ENCODE data around the gene ACTR2. TPM values are rescaled to one million over a fixed set of nuclear protein-coding genes. Genes with fewer than 3 reads are reported as not detected.
A peak's percentile ranks its signal among the peaks of the same experiment; 100 is the strongest.

ACTR2 gene
- total and polyA plus RNA-seq, 9 of the 15 experiments (the other 6 are each of a cell fraction or from before 2014, with no cell fraction given): 47.3 to 239 (median 108) TPM

GRCh38 chr2:65227456-65228262 lies at the start of gene ACTR2 (continued):
- TF ChIP-seq SREBF2 (CRISPR knock-in tag; IDR thresholded peaks at IDR 0.05): no peak
- TF ChIP-seq ZNF316 (IDR thresholded peaks at IDR 0.05): no peak
- TF ChIP-seq, protein P1, sequence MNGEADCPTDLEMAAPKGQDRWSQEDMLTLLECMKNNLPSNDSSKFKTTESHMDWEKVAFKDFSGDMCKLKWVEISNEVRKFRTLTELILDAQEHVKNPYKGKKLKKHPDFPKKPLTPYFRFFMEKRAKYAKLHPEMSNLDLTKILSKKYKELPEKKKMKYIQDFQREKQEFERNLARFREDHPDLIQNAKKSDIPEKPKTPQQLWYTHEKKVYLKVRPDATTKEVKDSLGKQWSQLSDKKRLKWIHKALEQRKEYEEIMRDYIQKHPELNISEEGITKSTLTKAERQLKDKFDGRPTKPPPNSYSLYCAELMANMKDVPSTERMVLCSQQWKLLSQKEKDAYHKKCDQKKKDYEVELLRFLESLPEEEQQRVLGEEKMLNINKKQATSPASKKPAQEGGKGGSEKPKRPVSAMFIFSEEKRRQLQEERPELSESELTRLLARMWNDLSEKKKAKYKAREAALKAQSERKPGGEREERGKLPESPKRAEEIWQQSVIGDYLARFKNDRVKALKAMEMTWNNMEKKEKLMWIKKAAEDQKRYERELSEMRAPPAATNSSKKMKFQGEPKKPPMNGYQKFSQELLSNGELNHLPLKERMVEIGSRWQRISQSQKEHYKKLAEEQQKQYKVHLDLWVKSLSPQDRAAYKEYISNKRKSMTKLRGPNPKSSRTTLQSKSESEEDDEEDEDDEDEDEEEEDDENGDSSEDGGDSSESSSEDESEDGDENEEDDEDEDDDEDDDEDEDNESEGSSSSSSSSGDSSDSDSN (IDR thresholded peaks at IDR 0.05; ENCODE audit: borderline replicate concordance in 1 of 2, low read depth in 2 of 2, low read length in 2 of 2): peak; percentile 78 to 83; a peak in 1 of 4 replicates
- no peak for TF ChIP-seq ELK1 (CRISPR knock-in tag; IDR thresholded peaks at IDR 0.05)
- TF ChIP-seq ZNF165 (CRISPR knock-in tag; IDR thresholded peaks at IDR 0.05; ENCODE audit: borderline replicate concordance): no peak
- no peak for TF ChIP-seq TAL1 (IDR thresholded peaks at IDR 0.05)
- no peak for TF ChIP-seq KDM4B (IDR thresholded peaks at IDR 0.05; ENCODE audit: borderline replicate concordance in 2 of 2, low read depth in 1 of 2)
- TF ChIP-seq EHMT2 (IDR thresholded peaks at IDR 0.05): no peak
- no peak for TF ChIP-seq ZNF507 (tag; conservative IDR thresholded peaks at IDR 0.05)
- no peak for TF ChIP-seq KLF16 (IDR thresholded peaks at IDR 0.05)
- peak; percentile 50 to 54; a peak in 3 of 4 replicates for TF ChIP-seq NRF1 (conservative IDR thresholded peaks at IDR 0.05 in 1 of 2, IDR thresholded peaks at IDR 0.05 in 1 of 2)
- TF ChIP-seq NFIC (IDR thresholded peaks at IDR 0.05): peak; percentile 40
- TF ChIP-seq MEIS2 (IDR thresholded peaks at IDR 0.05; ENCODE audit: partially characterized antibody): peak; percentile 74
- TF ChIP-seq ATF2 (CRISPR knock-in tag; IDR thresholded peaks at IDR 0.05): no peak
- peak; percentile 96 for TF ChIP-seq POLR2A (conservative IDR thresholded peaks at IDR 0.05)
- TF ChIP-seq FOXP1 (CRISPR knock-in tag; IDR thresholded peaks at IDR 0.05): no peak
- TF ChIP-seq, protein P2, sequence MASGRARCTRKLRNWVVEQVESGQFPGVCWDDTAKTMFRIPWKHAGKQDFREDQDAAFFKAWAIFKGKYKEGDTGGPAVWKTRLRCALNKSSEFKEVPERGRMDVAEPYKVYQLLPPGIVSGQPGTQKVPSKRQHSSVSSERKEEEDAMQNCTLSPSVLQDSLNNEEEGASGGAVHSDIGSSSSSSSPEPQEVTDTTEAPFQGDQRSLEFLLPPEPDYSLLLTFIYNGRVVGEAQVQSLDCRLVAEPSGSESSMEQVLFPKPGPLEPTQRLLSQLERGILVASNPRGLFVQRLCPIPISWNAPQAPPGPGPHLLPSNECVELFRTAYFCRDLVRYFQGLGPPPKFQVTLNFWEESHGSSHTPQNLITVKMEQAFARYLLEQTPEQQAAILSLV (tag; IDR thresholded peaks at IDR 0.05): no peak
- TF ChIP-seq CTCF (IDR thresholded peaks at IDR 0.05 in 2 of 3, conservative IDR thresholded peaks at IDR 0.05 in 1 of 3; ENCODE audit: insufficient read depth in 2 of 3, low read depth in 1 of 3, low read length in 3 of 3): no peak
- no peak for TF ChIP-seq ZNF253 (CRISPR knock-in tag; conservative IDR thresholded peaks at IDR 0.05)
- TF ChIP-seq RHOXF2B (CRISPR knock-in tag; conservative IDR thresholded peaks at IDR 0.05): no peak
- no peak; the same call in 1 of the 2 replicates for TF ChIP-seq ZBTB17 (CRISPR knock-in tag; IDR thresholded peaks at IDR 0.05)

Data from K562 (cell line).